GM23248 (cell line): Measurements from ENCODE around the gene HLA-B. TPM values are rescaled to one million over a fixed set of nuclear protein-coding genes. Genes with fewer than 3 reads are reported as not detected.
"Not testable (repeated sequence)": the region's sequence is repeated elsewhere in the genome, so short reads cannot be mapped to it uniquely, and the experiment has no call there.

Experiments
- DNase-seq: peaks from one replicate; pipeline ENCODE4 v3.0.0-alpha.2; 2015
- H2AFZ ChIP-seq: fragments of 200-600 bp; sonication (generic); 2 replicates; pipeline ENCODE4 v1.6.1; 2016; ENCODE audit warnings: antibody characterized with exemption
- H3F3A ChIP-seq: fragments of 200-600 bp; sonication (generic); 2 replicates; pipeline ENCODE4 v1.6.1; 2016; ENCODE audit warnings: mild to moderate bottlenecking, antibody characterized with exemption, mixed run types; ENCODE audit not compliant: insufficient read depth
- H3K27ac ChIP-seq: fragments of 200-600 bp; sonication (generic); 2 replicates; pipeline ENCODE4 v1.5.1; 2016; ENCODE audit warnings: mild to moderate bottlenecking
- H3K27me3 ChIP-seq: fragments of 200-600 bp; sonication (generic); replicated peaks from 2 replicates; pipeline ENCODE4 v1.6.1; 2016; ENCODE audit warnings: mild to moderate bottlenecking; ENCODE audit not compliant: insufficient read depth
- H3K36me3 ChIP-seq: fragments of 200-600 bp; sonication (generic); 2 replicates; pipeline ENCODE4 v1.6.1; 2016; ENCODE audit warnings: low read depth, mild to moderate bottlenecking
- H3K4me1 ChIP-seq: fragments of 200-600 bp; sonication (generic); 2 replicates; pipeline ENCODE4 v1.6.1; 2016; ENCODE audit warnings: mild to moderate bottlenecking; ENCODE audit not compliant: insufficient read depth
- H3K4me2 ChIP-seq: fragments of 200-600 bp; sonication (generic); one replicate; pipeline ENCODE4 v1.6.1; 2016; ENCODE audit warnings: mild to moderate bottlenecking; ENCODE audit not compliant: unreplicated experiment
- H3K4me3 ChIP-seq: fragments of 200-600 bp; sonication (generic); 2 replicates; pipeline ENCODE4 v1.5.1; 2016; ENCODE audit warnings: mild to moderate bottlenecking
- H3K79me2 ChIP-seq: fragments of 200-600 bp; sonication (generic); 2 replicates; pipeline ENCODE4 v1.6.1; 2016; ENCODE audit warnings: mild to moderate bottlenecking; ENCODE audit not compliant: insufficient read depth
- H3K9ac ChIP-seq: fragments of 200-600 bp; sonication (generic); 2 replicates; pipeline ENCODE4 v1.6.1; 2016; ENCODE audit warnings: mild to moderate bottlenecking
- H3K9me2 ChIP-seq: fragments of 200-600 bp; sonication (generic); 2 replicates; pipeline ENCODE4 v1.6.1; 2016; ENCODE audit warnings: mixed run types, mild to moderate bottlenecking, moderate library complexity; ENCODE audit not compliant: insufficient read depth
- H3K9me3 ChIP-seq: fragments of 200-600 bp; sonication (generic); one replicate; pipeline ENCODE4 v1.6.1; 2017; ENCODE audit warnings: low read depth
- H4K20me1 ChIP-seq: fragments of 200-600 bp; sonication (generic); 2 replicates; pipeline ENCODE4 v1.6.0; 2016; ENCODE audit not compliant: insufficient read depth
- EZH2 ChIP-seq: fragments of 200-600 bp; sonication (generic); IDR thresholded peaks from 2 replicates; pipeline ENCODE4 v1.6.1; 2018; ENCODE audit warnings: antibody characterized with exemption, mild to moderate bottlenecking; ENCODE audit not compliant: insufficient read depth, poor library complexity, severe bottlenecking
- EZH2phosphoT487 ChIP-seq: fragments of 200-600 bp; sonication (generic); IDR thresholded peaks from 2 replicates; pipeline ENCODE4 v1.6.1; 2018; ENCODE audit warnings: antibody characterized with exemption, moderate library complexity, mild to moderate bottlenecking, low read depth; ENCODE audit not compliant: insufficient read depth
- WGBS, 2 experiments: methylation state at CpG; one replicate each; pipeline ENCODE4 v1.1.6; 2015 to 2017; ENCODE audit warnings: low lambda C conversion rate in 2 of 2, low coverage in 1 of 2; ENCODE audit errors: missing lambda C conversion rate in 2 of 2; 5-methylcytosine and 5-hydroxymethylcytosine counted together
- in situ Hi-C: fragments of 300-500 bp; cut with MboI; formaldehyde crosslinking; loops from 2 replicates; pipeline ENCODE4 v1.15.0; 2020
- polyA plus RNA-seq: library from polyadenylated mRNA; unstranded; fragments of >200 nt; fragmentation: Nextera tagmentation; extraction: Ambion mirVana; gene quantifications from 2 replicates; pipeline ENCODE4 v1.2.1, GENCODE V29; 2016
- total RNA-seq: library from RNA; depleted of rRNA; stranded (reverse); fragments of >200 nt; shearing (Covaris generic); gene quantifications from 2 replicates; pipeline ENCODE4 v1.2.3, GENCODE V29; 2014

The HLA-B gene
- total and polyA plus RNA-seq, 2 experiments from 2014 or later: 87.9 to 192 TPM

DNA sequence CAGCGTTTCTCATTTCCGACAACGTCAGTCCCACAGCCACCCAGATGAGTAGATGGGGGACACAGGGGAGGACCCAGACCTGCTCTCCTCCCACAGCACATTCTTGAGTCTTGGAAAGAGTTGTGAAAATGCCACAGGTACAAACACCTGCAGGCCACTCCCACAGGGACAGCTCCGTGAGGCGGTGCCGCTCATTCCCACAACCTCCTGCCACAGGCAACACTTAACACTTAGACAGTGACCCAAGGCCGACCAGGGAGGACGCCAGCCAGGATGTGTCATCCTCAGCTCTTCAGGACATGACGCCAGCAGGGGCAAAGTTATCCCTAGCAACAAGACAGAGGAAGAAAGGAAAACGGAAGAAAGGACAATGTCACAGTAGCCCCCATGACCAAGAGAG is 22.9 kb upstream of the HLA-B start:
- H3K27me3 ChIP-seq: 0 out of 2 replicates have a peak, but pooled peaks cover 8% of the 10 kb centered on the region
- no peak overlapping the region for H2AFZ ChIP-seq
- no peak overlapping the region for H3K4me3 ChIP-seq
- peaks cover 9% of the 10 kb centered on the region; the same call in 1 of the 2 replicates for H3K4me1 ChIP-seq
- H3K27ac ChIP-seq: no peak overlapping the region
- H3K79me2 ChIP-seq: no peaks in the 10 kb centered on the region
- no peaks in the 10 kb centered on the region for H3K36me3 ChIP-seq
- 41 to 44% methylated on average over 10 of the region's 10 CpGs for WGBS, 2 experiments
- no peaks in the 10 kb centered on the region for H3K9me3 ChIP-seq
- peak; percentile 38 for DNase-seq
- no peak overlapping the region for H3K9ac ChIP-seq
- H3K9me2 ChIP-seq: no peaks in the 10 kb centered on the region
- no peaks in the 10 kb centered on the region for H4K20me1 ChIP-seq
- TF ChIP-seq EZH2phosphoT487 (no peak), EZH2 (no peak)
- no peaks in the 10 kb centered on the region for H3F3A ChIP-seq
- no peak overlapping the region for H3K4me2 ChIP-seq
- in situ Hi-C loops: no loop called here

DNA sequence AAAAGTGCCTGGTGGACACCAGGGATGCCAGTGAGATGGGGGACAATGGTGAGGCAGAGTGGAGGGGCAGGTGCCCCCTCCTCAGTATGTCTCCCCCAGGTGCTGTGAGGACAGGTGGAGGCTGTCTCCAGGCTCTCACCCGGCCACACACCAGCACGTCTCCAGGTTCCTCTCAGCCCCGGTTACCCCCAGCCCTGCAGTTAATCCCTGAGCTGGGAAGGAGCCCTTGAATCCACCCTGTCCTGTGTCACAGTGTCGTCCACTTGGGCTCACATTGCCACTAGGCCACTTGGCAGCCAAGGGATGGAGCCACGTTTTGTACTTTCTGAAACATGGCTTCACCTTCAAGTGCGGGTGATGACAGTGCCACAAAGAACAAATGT is 21.7 kb upstream of the HLA-B start:
- no peak overlapping the region for H2AFZ ChIP-seq
- H4K20me1 ChIP-seq: no peaks in the 10 kb centered on the region
- H3K9me2 ChIP-seq: no peaks in the 10 kb centered on the region
- no peaks in the 10 kb centered on the region for H3K36me3 ChIP-seq
- H3K4me3 ChIP-seq: no peak overlapping the region
- no peak for TF ChIP-seq EZH2
- TF ChIP-seq EZH2phosphoT487: no peak
- H3K4me1 ChIP-seq: peaks cover 9% of the 10 kb centered on the region; the same call in 1 of the 2 replicates
- H3K9me3 ChIP-seq: no peaks in the 10 kb centered on the region
- H3K27ac ChIP-seq: no peak overlapping the region
- H3F3A ChIP-seq: no peaks in the 10 kb centered on the region
- H3K4me2 ChIP-seq: no peak overlapping the region
- no peak for DNase-seq
- H3K27me3 ChIP-seq: 0 out of 2 replicates have a peak, but pooled peaks cover 8% of the 10 kb centered on the region
- WGBS, 2 experiments: 55 to 68% methylated on average over 6 of the region's 6 CpGs
- no peaks in the 10 kb centered on the region for H3K79me2 ChIP-seq
- in situ Hi-C loops: no loop called here
- H3K9ac ChIP-seq: no peak overlapping the region

DNA sequence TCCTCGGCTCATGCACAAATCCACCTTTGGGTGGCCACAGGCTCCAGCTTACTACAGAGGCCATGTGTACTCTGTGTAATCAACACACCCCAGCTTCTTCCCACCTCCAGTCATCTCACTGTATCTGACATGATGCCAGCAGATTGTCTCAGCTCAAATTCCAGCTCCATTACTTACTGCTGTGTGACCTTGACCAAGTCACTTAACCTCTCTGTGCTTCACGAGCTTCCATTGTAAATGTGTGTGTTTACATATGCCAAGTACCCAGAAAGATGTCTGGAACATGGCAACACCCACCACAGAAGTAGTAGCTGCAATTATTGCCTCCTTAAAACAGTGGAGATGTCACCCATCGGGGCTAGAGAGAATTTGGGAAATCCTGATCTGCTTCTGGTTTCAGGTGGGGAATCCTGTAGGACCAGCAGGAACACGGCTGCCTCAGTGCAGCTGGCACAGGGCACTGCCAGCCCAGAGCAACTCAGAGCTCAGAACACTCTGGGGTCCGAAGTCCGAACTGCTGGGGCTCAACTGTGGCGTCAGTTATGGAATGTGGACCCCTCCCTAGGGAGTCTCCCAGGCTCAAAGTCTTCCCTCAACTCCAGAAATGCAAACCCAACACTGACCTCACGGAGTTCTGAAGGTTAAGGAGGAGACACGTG is 21.2 kb upstream of the HLA-B start:
- no peak for TF ChIP-seq EZH2phosphoT487
- no peak for TF ChIP-seq EZH2

DNA sequence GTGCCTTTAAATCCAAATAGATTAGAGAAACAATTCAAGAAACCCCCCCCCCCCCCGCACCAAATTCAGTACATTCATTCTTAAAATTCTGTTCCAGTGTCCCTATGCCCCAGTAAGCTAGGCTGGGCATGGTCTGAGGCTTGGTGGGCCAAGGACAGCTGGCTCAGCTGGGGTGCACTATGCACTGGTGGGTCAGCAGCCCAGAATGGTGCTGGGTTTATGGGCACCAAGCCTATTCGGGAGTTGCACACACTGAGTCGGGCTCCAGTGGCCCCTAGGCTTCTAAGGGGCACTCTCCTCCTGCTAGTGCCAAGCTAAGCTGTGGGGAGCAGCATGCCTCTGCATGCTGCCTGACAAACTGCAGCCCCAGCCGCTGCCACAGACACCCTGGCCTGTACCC is 20.1 kb upstream of the HLA-B start:
- Histone ChIP-seq H3K36me3 (no peaks in the 10 kb centered on the region), H3K4me1 (no peaks in the 10 kb centered on the region), H3K9me2 (no peaks in the 10 kb centered on the region), H3K9ac (no peak overlapping the region), H3K27ac (no peak overlapping the region), H3K4me3 (no peak overlapping the region), H3K4me2 (no peak overlapping the region), H4K20me1 (no peaks in the 10 kb centered on the region), H3K27me3 (peaks cover 9% of the 10 kb centered on the region; the same call in 1 of the 2 replicates), H3K79me2 (no peaks in the 10 kb centered on the region), H3F3A (no peaks in the 10 kb centered on the region), H2AFZ (no peak overlapping the region), H3K9me3 (no peaks in the 10 kb centered on the region)
- TF ChIP-seq EZH2: no peak
- no peak for TF ChIP-seq EZH2phosphoT487
- DNase-seq: no peak
- WGBS, 2 experiments: 27 to 53% methylated on average over 3 to 4 of the region's 4 CpGs
- in situ Hi-C loops: no loop called here

More for the DNA sequence above, 21.2 kb upstream of the HLA-B start:
- WGBS, 2 experiments: 41 to 46% methylated on average over 9 of the region's 9 CpGs
- Histone ChIP-seq H3K27me3 (0 out of 2 replicates have a peak, but pooled peaks cover 8% of the 10 kb centered on the region), H3K4me2 (no peak overlapping the region), H3K36me3 (no peaks in the 10 kb centered on the region), H4K20me1 (no peaks in the 10 kb centered on the region), H3K9me3 (no peaks in the 10 kb centered on the region), H2AFZ (no peak overlapping the region), H3F3A (no peaks in the 10 kb centered on the region), H3K79me2 (no peaks in the 10 kb centered on the region), H3K4me1 (0 out of 2 replicates have a peak, but pooled peaks cover 5% of the 10 kb centered on the region), H3K9me2 (no peaks in the 10 kb centered on the region), H3K27ac (no peak overlapping the region), H3K4me3 (no peak overlapping the region), H3K9ac (no peak overlapping the region)
- in situ Hi-C loops: no loop called here
- DNase-seq: no peak

DNA sequence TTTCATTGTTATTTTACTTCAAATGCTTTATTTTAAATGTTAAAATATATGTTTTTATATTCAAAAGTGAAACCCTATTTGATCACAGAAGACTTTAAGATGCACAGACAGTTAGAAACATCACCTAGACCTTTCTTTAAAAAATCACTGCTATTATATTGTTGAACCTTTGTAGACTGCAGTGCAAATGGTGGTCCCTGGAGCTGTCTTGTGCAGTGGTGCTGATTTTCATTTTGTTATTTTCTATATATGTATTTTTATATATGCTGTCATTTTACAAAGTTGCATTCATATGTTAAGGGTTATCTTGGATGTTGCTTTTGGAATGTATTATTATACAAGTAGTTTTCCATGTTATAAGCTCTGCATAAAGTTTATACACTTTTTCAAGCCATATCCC is 18.7 kb upstream of the HLA-B start:
- Histone ChIP-seq H3K9ac (no peak overlapping the region), H3K4me3 (no peak overlapping the region), H3K9me3 (no peaks in the 10 kb centered on the region), H3F3A (no peaks in the 10 kb centered on the region), H3K4me1 (no peaks in the 10 kb centered on the region), H3K27ac (no peak overlapping the region), H4K20me1 (no peaks in the 10 kb centered on the region), H3K4me2 (no peak overlapping the region), H3K27me3 (peaks cover 12% of the 10 kb centered on the region; the same call in 1 of the 2 replicates), H3K79me2 (no peaks in the 10 kb centered on the region), H3K36me3 (no peaks in the 10 kb centered on the region), H3K9me2 (no peaks in the 10 kb centered on the region), H2AFZ (no peak overlapping the region)
- in situ Hi-C loops: no loop called here
- TF ChIP-seq EZH2phosphoT487: no peak
- TF ChIP-seq EZH2: no peak
- no peak for DNase-seq

DNA sequence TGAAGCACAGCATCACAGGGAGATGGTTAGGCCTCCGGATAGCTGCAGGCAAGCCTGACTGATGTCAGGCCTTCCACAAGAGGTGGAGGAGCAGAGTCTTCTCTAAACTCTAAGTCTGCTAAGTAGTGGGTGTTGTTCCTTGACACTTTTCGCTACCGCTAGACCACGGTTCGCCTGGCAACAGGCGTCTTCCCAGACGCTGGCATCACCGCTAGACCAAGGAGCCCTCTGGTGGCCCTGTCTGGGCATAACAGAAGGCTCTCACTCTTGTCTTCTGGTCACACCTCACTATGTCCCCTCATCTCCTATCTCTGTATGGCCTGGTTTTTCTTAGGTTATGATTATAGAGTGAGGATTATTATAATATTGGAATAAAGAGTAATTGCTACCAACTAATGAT is 17.1 kb upstream of the HLA-B start:
- DNase-seq, H3K36me3 ChIP-seq, H3K4me2 ChIP-seq, H4K20me1 ChIP-seq, in situ Hi-C loops, H3K9me2 ChIP-seq, H3K9me3 ChIP-seq, H3K4me1 ChIP-seq, H3K27ac ChIP-seq, H3K9ac ChIP-seq, H3F3A ChIP-seq, H2AFZ ChIP-seq, H3K79me2 ChIP-seq, H3K4me3 ChIP-seq: not testable (repeated sequence)
- 100% methylated on average over 1 of the region's 8 CpGs; no CpG with 5 or more reads in 1 of the 2 experiments for WGBS, 2 experiments
- H3K27me3 ChIP-seq: peaks cover 17% of the 10 kb centered on the region; the same call in 1 of the 2 replicates
